Muscle of arm (tissue), 14 donors: ENCODE measurements around the gene EXOC3L2. TPM values are rescaled to one million over a fixed set of nuclear protein-coding genes. Genes with fewer than 3 reads are reported as not detected.
A peak's percentile ranks its signal among the peaks of the same experiment; 100 is the strongest.
"Not testable (repeated sequence)": the region's sequence is repeated elsewhere in the genome, so short reads cannot be mapped to it uniquely, and the experiment has no call there.

ENCODE experiments used
- DNase-seq: peaks from one replicate; pipeline ENCODE4 v3.0.0-alpha.2; 2013
- long read RNA-seq, 11 donors: transcript quantifications; one replicate each; lab custom pipeline, GENCODE V29; 2026
- polyA plus RNA-seq, 12 donors: library from polyadenylated mRNA; unstranded; fragments of 120-200 nt; gene quantifications; one replicate each; pipeline ENCODE4 v1.2.1, GENCODE V29; 2013; ENCODE audit not compliant: insufficient read length in 12 of 12

EXOC3L2 gene
- polyA plus RNA-seq, result 1 to 10 TPM in 7 of 12 donors, under 1 TPM in 3, not detected in 2; 0.53 to 2.0 (median 1.1) TPM
- long read RNA-seq, donor 1, result 0 reads
- long read RNA-seq, donor 2, partial matches to known transcripts, result 49 of 49 reads
- long read RNA-seq, donor 2, other reads (novel, unspliced or antisense), result 0 of 49 reads
- long read RNA-seq, donor 3, result 0 reads
- long read RNA-seq, donor 4, result 0 reads
- long read RNA-seq, donor 5, result 0 reads
- long read RNA-seq, donor 6, result 0 reads
- long read RNA-seq, donor 7, result 0 reads
- long read RNA-seq, donor 8, result 0 reads
- long read RNA-seq, donor 9, result 0 reads
- long read RNA-seq, donor 10, partial matches to known transcripts, result 35 of 35 reads
- long read RNA-seq, donor 10, other reads (novel, unspliced or antisense), result 0 of 35 reads
- long read RNA-seq, donor 11, result 0 reads

DNA sequence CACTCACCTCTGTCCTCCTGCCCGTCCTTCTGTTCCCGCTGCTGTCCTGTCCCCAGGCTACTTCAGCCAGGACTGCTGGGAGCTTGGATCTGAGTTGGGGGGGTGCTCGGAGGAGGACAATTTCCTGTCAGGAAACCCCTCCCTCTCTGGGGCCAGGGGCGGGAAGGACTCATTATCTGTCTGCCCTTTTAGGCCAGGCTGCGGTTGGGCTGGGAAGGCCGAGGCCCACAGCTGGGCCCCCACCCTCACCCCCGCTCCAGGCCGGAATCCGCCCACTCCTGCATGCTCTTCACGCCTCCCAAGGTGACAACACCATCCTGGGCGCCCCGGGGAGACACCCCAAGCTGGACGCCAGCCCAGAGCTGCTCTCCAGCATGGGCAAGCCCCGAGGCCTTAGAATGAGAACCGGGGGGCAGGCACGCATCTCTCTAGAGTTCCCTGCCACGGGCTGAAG is at the start of gene EXOC3L2:
Gene EXOC3L2, minus strand, starts transcription at position 74 of the 454 bp plus-strand sequence. CDS start 6,362 bp downstream, outside the sequence.
- no peak for DNase-seq

DNA sequence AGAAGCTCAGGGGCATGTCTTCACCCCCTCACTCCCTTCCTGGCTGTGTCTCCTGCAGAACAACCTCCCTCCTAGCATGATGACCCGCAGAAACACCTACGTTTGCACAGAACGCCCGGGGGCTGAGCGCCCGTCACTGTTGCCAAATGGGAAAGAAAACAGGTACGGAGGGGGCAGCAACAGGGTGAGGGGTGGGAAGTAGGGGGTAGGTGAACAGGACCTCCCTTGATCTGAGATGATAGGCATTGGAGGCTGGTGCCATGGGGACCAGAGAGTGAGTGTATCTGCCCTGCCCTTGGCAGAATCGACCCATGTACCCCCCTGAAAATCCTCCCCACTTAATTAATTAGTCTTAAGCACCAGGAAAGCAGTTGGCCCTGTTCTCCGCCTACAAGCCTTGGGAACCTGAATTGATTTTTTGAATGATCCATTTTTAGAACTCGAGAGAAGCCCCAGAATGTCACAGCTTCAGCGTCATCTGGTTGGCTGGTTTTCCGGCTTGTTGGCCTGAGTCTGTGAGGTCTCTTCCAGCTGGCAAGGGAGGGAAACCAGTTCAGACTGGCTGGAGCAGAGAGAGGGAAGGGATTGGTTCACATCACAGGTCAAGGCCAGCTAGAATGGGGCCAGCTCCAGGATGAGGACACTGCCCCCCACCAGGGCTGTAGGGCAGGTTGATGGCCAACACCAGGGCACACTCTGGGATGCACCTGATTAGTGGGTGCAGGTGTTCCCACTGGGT is 49.3 kb upstream of the EXOC3L2 start:
- DNase-seq, result peak; percentile 66

DNA sequence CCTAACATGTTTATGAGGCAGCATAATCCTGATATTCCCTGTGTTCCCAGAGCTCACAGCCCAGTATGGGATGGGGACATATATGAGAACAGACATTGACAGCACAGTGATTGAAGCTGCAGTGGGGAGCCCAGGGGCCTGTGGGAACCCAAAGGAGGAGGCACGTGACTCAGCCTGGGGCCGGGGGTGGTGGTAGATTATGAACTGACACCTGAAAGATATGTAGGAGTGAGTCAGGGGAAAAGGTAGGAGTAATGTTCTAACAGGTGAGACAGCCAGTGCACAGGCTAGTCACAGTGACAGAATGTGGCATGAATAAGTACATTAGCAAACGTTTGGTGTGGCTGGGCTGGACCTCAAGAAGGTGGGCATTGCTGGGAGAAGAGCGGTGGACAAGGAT is 48.5 kb upstream of the EXOC3L2 start:
- no peak for DNase-seq

DNA sequence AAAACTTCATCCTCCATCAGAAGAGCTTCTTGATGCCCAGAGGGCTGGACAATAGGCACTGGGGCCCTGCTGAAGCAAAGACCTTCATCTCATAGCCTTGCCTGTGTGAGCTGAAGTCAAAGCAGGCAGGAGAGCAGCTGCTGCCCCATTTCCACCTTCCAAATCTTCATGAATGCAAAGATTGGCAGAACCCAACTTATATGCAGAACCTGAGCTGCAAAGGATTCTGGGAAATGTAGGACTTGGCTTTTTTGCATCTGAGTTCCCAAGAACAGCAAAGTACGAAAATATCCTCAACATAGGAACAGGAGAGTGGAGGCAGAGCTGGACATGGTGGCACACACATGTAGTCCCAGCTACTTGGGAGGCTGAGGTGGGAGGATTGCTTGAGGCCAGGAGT is 46.6 kb upstream of the EXOC3L2 start:
- no peak for DNase-seq

DNA sequence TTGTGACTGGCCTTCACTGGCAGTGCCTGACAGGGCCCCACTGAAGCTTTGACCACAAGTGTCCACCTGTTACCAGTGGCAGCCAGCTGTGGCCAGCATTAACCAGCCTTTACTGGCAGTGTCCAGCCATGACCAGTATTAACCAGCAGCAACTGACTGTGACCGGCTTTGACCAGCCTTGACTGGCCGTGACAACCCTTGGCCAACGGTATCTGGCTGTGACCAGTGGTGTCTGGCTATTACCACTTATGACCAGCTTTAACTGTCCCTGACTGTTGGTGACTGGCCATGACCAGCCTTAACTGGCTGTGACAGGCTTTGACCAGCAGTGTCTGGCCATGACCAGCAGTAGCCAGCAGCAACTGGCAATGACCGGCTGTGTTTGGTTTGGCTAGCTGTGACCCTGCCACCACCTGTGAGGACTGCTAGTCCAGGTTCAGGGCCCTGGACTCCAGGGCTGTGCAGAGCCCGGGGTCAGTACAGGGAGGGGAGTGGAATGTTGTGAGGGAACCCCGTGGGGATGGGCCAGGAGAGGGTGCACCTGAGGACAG is 45.2 kb upstream of the EXOC3L2 start:
- DNase-seq, result no peak

DNA sequence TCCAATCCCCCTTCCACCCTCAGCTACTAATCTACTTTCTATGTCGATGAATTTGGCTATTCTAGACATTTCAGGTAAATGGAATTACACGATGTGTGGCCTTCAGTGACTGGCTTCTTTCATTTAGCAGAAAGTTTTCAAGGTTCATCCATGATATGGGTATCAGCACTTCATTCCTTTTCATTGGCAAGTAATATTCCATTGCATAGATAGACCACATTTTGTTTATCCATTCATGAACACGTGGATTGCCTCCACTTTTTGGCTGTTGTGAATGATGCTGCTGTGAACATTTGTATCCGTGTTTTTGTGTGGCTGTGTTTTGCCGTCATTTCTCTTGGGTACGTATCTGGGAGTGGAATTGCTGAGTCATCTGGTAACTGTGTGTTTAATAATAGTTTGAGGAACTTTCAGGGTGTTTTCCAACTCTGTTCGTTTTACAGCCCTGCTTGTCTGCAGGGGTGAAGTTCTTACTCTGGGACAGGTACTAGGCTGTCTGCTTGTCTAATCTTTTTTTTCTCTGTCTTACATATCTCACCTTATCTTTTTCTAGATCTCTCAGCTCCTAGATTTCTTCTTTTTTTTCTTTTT is 38.3 kb upstream of the EXOC3L2 start:
- no peak for DNase-seq

DNA sequence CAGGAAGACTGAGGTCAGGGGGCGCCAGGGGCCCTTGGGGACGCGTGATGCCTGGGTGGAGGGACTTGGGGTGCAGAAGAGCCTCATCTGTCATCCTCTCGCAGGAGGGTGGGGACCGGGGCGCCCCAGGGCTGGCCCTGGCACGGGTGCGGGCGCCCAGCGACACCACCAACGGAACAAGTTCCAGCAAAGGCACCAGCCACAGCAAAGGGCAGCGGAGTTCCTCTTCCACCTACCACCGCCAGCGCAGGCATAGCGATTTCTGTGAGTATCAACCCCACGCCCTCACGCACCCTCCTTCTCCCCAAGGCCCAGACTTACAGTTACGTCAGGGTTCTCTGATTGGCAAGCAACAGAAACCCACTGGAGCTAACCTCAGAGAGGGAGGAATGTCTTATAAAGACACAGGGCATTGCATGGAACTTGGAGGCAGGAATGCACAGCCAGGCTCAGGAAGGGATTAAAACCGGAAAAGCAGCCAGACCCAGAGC is 35.3 kb upstream of the EXOC3L2 start:
- DNase-seq, result no peak

DNA sequence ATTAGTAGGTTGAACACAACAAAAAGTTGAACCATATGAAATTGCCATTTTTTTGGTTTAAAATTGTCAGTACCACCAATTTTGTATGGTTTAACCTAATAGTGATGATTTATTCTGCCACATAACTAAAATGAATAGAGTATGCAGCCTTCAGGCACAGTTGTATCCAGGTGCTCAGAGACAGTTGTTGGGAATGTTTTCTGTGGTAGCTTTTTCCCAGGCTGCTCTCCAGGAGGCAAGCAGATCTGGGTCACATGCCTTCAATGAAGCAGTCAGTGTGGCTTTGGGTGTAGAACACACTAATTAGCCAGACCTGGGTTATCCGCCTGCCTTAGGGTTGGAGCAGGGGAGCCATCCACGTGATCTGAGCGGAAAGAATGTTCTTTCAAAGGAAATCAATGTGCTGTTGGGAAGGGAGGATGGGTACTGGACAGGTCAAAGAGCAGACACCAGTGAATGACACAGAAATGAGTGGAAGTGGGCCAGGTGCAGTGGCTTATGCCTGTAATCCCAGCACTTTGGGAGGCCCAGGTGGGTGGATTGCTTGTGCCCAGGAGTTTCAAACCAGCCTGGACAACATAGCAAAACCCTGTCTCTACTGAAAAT is 34.5 kb upstream of the EXOC3L2 start:
- DNase-seq, result no peak

DNA sequence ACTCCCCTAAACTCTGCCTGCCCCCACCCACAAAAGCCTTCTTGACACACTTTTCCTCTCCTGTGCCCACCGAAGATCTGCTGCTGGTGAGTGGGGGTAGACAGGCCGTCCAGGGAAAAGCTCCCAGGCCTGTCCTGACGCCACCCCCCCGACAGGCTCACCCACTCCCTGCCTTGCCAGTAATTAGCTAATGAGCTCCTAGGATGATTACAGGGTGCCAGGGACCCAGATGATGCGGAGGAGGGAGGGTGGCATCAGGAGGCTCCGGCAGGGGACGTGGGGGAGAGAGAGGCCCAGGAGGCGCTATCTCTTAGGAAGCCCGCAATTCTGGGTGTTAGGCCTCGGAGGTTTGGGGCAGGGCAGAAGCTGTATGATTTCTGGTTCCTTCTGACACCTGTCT is 32.9 kb upstream of the EXOC3L2 start:
- no peak for DNase-seq

DNA sequence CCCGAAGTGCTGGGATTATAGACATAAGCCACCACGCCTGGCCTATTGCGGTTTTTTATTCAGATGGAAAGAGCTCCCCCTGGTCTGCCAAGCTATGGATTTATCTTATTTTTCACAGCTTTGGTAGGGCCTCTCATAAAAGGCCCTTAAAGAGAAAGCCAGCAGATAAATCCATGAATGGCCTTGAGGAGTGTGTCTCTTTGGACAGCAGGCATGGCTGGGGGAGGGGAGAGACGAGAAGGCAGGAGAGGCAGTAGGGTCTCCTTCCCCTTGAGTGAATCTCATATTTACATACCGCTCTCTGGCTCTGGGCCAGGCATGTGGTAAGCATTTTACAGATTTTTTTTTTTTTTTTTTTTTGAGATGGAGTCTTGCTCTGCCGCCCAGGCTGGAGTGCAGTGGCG is 31.1 kb upstream of the EXOC3L2 start:
- peak; percentile 47 for DNase-seq

DNA sequence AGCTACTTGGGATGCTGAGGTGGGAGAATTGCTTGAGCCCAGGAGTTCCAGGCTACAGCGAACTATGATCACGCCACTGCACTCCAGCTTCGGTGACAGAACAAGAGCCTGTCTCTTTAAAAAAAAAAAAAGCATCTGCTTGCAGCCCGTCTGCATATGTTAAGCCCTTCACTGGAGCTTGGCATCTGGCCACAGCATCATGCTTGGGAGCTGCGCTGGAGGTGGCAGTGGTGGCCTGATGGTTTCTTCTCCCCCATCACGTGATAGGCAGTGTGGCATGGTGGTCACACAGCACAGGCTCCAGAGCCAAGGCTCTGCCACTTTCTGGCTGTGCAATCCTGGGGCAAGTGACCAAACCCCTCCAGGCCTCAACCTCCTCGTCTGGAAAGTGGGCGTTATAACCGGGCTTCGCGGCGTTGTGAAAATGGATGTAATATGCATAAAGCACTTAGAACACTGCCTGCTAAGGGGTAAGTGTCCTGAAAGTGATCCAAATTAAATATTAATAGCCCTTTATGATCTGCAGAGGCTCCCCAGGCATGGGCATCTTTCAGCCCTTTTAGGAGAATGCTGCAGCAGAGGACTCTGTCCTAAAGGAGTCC is 30.3 kb upstream of the EXOC3L2 start:
- no peak for DNase-seq

DNA sequence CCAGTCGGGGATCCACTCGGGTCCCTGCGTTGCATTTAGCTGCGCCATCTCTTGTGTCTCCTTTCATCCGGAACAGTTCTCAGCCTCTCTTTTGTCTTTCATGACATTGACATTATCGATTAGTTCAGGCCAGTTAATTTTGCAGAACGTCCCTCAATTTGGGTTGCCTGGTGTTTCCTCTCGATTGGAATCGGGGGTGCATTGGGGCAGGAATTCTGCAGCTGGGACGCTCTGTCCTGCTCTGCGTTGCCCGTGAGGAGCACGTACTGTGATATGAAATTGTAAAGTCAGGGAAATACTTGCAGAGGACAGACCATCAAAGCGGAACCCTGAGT is 28.3 kb upstream of the EXOC3L2 start:
- DNase-seq, result no peak

DNA sequence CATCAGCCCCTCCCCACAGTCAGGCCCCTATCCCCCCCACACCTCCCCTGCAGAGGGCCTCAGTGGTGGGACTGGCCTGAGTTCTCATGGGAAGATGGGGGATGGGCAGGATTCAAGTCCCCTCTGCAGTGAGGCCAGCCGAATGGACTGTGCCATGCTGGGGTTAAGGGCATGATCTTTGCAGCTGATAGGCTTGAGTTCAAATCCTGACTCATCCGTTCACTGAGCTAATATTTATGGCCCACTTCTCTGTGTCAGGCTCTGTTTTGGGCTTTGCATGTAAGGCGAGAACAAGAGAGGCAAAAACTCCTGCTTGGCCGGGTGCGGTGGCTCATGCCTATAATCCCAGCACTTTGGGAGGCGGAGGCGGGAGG is 26.5 kb upstream of the EXOC3L2 start:
- DNase-seq, result no peak

DNA sequence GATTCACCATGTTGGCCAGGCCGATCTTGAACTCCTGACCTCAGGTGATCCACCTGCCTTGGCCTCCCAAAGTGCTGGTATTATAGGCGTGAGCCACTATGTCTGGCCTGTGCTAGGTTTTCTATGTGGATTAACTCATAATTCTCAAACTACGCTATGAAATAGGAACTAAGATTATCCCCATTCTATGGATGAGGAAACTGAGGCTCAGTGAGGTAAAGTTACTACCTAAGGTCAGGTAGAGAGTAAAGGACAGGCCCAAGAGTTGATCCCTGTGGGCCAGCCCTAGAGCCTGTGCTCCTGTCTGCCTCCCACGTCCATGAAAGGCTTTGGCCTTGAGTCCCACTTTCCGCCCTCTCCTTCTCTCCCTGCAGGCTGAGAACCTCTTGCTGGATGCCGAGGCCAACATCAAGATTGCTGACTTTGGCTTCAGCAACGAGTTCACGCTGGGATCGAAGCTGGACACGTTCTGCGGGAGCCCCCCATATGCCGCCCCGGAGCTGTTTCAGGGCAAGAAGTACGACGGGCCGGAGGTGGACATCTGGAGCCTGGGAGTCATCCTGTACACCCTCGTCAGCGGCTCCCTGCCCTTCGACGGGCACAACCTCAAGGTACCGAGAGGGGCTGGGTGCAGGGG is 26.0 kb upstream of the EXOC3L2 start:
- DNase-seq, result no peak

DNA sequence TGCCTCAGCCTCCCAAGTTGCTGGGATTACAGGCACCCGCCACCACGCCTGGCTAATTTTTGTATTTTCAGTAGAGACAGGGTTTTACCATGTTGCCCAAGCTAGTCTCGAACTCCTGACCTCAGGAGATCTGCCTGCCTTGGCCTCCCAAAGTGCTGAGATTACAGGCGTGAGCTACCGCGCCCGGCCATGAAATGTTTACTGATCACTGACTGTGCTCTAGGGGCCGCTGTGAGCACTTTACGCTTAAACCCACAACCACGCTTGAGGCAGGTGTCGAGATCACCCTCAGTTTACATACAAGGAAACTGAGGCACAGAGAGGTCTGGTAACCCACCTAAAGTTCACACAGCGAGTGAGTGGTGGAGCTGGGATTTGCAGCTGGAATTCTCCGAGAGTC is 24.7 kb upstream of the EXOC3L2 start:
- DNase-seq, result not testable (repeated sequence)

DNA sequence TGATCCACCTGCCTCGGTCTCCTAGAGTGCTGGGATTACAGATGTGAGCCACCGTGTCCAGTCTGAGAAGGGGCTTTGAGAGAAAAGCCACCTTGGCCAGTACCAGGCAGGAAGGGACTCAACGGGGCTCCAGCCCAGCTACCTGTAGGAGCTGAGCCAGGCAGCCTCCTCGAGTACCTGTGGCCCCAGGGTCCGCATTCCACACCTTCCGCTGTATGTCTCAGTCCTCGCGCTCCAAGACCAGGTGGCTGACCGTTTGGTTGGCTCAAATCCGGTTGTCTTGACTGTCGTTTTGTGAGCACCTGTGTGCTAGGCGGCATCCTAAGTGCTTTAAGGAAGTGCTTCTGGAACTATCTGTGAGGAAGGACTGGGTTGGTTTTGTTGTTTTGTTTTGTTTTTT is 22.1 kb upstream of the EXOC3L2 start:
- no peak for DNase-seq

DNA sequence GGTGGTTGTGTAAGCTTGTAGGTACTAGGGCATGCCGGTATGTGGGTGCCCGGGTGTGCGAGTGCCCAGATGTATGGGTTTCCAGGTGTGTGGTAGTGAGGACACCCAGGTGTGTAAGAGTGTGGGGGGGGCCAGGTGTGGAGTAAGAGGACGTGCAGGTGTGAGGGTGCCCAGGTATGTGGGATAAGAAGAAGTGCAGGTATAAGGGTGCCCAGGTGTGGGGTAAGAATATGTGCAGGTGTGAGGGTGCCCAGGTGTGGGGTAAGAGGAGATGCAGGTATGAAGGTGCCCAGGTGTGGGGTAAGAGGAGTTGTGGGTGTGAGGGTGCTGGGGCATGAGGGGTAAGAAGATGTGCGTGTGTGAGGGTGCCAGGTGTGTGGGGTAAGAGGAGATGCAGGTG is 20.2 kb upstream of the EXOC3L2 start:
- no peak for DNase-seq

DNA sequence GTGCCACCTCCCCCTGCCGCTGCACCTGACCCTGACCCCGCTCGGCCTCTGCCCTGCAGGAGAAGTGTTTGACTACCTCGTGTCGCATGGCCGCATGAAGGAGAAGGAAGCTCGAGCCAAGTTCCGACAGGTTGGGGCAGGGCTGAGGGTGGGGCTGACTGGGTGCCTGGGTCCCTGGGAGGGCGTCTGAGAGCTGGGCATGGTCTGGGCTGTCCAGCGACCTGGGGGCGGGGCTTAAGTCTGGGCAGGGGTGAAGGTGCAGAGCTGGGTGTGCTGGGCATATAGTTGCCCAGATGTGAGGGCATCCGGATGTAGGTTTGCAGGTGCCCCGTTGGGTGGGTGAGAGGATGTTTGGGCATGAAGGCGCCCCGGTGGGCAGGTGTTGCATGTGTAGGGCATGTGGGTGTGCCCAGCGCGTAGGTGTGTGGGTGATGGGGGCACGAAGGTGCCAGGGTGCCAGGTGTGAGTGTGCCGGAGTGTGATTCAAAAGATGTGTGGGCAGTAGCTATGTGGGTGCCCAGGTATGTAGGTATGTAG is 19.6 kb upstream of the EXOC3L2 start:
- no peak for DNase-seq

DNA sequence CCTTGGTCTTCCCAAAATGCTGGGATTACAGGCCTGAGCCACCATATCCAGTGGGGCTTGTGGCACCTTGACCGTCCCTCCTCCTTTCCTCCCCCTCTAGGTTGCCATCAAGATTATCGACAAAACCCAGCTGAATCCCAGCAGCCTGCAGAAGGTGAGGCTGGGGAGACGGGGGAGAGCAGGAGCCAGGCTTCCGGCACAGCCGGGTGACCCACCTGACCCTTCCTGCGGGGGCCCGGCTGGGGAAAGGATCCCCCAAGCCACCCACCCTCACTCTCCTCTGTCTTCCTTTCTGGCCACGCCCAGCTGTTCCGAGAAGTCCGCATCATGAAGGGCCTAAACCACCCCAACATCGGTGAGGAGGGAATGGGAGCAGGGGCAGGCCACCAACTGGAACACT is 17.8 kb upstream of the EXOC3L2 start:
- DNase-seq, result no peak

DNA sequence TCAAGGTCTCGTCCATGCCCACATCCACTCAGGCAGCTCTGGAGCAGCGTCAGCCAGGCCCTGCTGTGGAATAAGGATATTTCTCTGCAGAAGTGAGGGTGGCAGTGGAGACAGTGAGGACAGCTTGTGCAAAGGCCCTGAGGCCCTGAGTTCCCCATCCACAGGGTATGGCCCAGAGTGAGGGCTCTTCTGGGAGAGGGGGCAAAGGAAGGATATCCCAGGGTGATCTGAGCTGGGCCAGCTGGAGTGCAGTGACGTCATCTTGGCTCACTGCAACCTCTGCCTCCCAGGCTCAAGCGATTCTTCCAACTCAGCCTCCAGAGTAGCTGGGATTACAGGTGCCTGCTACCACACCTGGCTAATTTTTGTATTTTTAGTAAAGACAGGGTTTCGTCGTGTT is 17.4 kb upstream of the EXOC3L2 start:
- DNase-seq, result no peak

DNA sequence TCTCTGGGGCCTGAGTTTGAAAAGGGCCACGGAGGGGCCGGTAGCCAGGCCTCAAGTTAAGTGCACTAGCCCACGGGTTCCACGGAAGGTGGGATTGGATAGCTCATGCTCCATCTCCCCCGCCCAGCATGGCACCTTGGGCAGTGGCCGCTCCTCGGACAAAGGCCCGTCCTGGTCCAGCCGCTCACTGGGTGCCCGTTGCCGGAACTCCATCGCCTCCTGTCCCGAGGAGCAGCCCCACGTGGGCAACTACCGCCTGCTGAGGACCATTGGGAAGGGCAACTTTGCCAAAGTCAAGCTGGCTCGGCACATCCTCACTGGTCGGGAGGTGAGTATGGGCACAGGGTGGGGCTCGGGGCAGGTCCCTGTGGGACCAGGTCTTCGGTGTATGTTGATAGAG is 13.7 kb upstream of the EXOC3L2 start:
- DNase-seq, result no peak
